ENCODE measurements around the gene ENOX1.
A peak's percentile ranks its signal among the peaks of the same experiment; 100 is the strongest.

ENOX1 gene

DNA sequence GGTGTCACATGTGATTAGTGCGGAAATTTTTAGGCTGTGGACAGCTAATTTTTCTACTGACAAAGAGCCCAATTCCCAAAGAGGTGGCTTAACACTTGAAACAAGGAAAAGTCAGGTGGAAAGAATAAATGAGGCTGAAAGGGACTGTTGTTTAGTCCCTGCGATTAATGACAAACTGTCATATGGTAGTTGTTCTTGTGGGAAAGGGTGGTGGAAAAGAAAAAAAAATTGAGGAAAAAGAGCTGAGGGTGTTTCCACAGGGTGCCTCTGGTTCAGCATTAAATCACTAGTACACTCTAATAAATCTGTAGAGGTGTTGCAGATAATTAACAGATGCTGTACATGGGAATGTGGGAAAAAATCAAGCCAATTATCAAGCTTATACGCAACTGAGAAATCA lies 462.6 kb downstream of the ENOX1 start:
- Histone ChIP-seq H3K4me2 (ENCODE audit: low read length) (no peak overlapping the region), H3K27ac (ENCODE audit: low read length) (no peak overlapping the region), H3K36me3 (replicated peaks; ENCODE audit: low read depth, low read length) (no peaks in the 10 kb centered on the region), H3K79me2 (ENCODE audit: low read length) (no peaks in the 10 kb centered on the region), H3K4me1 (ENCODE audit: low read length) (peaks cover 9% of the 10 kb centered on the region), H2AFZ (ENCODE audit: low read depth, low read length) (no peak overlapping the region), H3K9me3 (ENCODE audit: insufficient read depth, low read length) (no peaks in the 10 kb centered on the region), H3K4me3 (ENCODE audit: low read length) (no peak overlapping the region), H3K9ac (ENCODE audit: low read length) (no peak overlapping the region), H4K20me1 (ENCODE audit: insufficient read depth, low read length) (no peaks in the 10 kb centered on the region), H3K27me3 (ENCODE audit: low read depth, low read length) (peaks cover 3% of the 10 kb centered on the region; the same call in 1 of the 2 replicates)
- no peak for TF ChIP-seq CTCF (IDR thresholded peaks at IDR 0.05; ENCODE audit: low read depth, low read length)
- no peak for TF ChIP-seq EZH2phosphoT487 (IDR thresholded peaks at IDR 0.05; ENCODE audit: low read depth)

- H3K9me3 ChIP-seq (ENCODE audit: insufficient read depth, low read length): no peaks in the 10 kb centered on the region
- no peaks in the 10 kb centered on the region for H3K36me3 ChIP-seq (replicated peaks; ENCODE audit: low read depth, low read length)
- no peaks in the 10 kb centered on the region for H4K20me1 ChIP-seq (ENCODE audit: insufficient read depth, low read length)
- H2AFZ ChIP-seq (ENCODE audit: low read depth, low read length): no peak overlapping the region
- H3K27me3 ChIP-seq (ENCODE audit: low read depth, low read length): peaks cover 3% of the 10 kb centered on the region; the same call in 1 of the 2 replicates
- H3K4me1 ChIP-seq (ENCODE audit: low read length): peaks cover 8% of the 10 kb centered on the region
- TF ChIP-seq CTCF (IDR thresholded peaks at IDR 0.05; ENCODE audit: low read depth, low read length) (no peak), EZH2phosphoT487 (IDR thresholded peaks at IDR 0.05; ENCODE audit: low read depth) (no peak)
- H3K4me3 ChIP-seq (ENCODE audit: low read length): no peak overlapping the region
- H3K27ac ChIP-seq (ENCODE audit: low read length): no peak overlapping the region
- no peak overlapping the region for H3K9ac ChIP-seq (ENCODE audit: low read length)
- H3K4me2 ChIP-seq (ENCODE audit: low read length): no peak overlapping the region
- H3K79me2 ChIP-seq (ENCODE audit: low read length): no peaks in the 10 kb centered on the region
Measured at GRCh38 chr13:43319617-43320444, 466.9 kb downstream of the ENOX1 start.

DNA sequence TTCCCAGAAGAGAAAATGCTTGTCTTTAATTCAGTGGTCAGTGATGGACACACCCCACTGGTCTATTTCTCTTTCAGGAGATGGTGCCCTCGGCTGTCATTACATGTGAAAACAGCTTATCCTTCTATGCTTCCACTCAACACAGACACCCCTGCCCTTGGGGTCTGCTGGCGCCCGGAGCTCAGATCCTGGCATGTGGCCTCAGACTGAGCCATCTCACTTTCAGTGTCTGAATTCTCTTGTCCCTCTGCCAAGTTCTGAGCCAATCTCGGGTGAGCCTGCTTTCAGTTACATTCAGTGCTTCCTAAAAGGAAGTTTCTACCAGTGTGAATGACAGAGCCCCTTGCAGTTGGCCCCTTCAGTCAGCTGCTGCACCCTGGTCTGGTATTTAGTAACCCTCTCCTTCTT lies 469.8 kb downstream of the ENOX1 start:
- Histone ChIP-seq H3K4me1 (ENCODE audit: low read length) (peaks cover 8% of the 10 kb centered on the region), H3K27me3 (ENCODE audit: low read depth, low read length) (peaks cover 3% of the 10 kb centered on the region; the same call in 1 of the 2 replicates), H2AFZ (ENCODE audit: low read depth, low read length) (peak overlapping the region; percentile 73), H3K9me3 (ENCODE audit: insufficient read depth, low read length) (no peaks in the 10 kb centered on the region), H3K9ac (ENCODE audit: low read length) (no peak overlapping the region), H3K79me2 (ENCODE audit: low read length) (no peaks in the 10 kb centered on the region), H3K4me3 (ENCODE audit: low read length) (0 out of 2 replicates have a peak overlapping the region, but pooled peaks have one; percentile 0), H4K20me1 (ENCODE audit: insufficient read depth, low read length) (no peaks in the 10 kb centered on the region), H3K36me3 (replicated peaks; ENCODE audit: low read depth, low read length) (no peaks in the 10 kb centered on the region), H3K4me2 (ENCODE audit: low read length) (peak overlapping the region; percentile 35), H3K27ac (ENCODE audit: low read length) (no peak overlapping the region)
- TF ChIP-seq EZH2phosphoT487 (IDR thresholded peaks at IDR 0.05; ENCODE audit: low read depth) (no peak), CTCF (IDR thresholded peaks at IDR 0.05; ENCODE audit: low read depth, low read length) (no peak)

DNA sequence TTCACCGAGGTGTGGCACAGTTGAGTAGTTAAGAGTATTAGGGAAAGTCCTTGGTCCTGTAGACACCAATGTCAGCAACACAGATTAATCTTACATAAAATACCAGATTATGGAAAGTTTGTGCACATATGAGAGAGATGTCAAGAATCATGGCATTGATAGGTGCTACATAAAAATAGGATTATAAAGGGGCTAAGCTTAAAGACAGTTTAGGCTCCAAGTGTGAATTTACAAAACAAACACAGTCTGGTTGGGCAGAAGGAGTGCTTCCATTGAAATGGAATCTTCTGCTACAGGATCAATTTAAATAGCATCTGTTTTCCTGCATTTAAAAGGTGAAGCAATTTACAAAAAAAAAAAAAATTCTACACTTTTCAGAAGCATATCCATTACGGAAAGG lies 470.5 kb downstream of the ENOX1 start:
- H3K27me3 ChIP-seq (ENCODE audit: low read depth, low read length): no peaks in the 10 kb centered on the region; the same call in 1 of the 2 replicates
- H3K9ac ChIP-seq (ENCODE audit: low read length): no peak overlapping the region
- H3K9me3 ChIP-seq (ENCODE audit: insufficient read depth, low read length): no peaks in the 10 kb centered on the region
- H2AFZ ChIP-seq (ENCODE audit: low read depth, low read length): no peak overlapping the region
- H3K36me3 ChIP-seq (replicated peaks; ENCODE audit: low read depth, low read length): no peaks in the 10 kb centered on the region
- H3K27ac ChIP-seq (ENCODE audit: low read length): no peak overlapping the region
- H3K79me2 ChIP-seq (ENCODE audit: low read length): no peaks in the 10 kb centered on the region
- H3K4me3 ChIP-seq (ENCODE audit: low read length): no peak overlapping the region
- no peaks in the 10 kb centered on the region for H4K20me1 ChIP-seq (ENCODE audit: insufficient read depth, low read length)
- no peak for TF ChIP-seq EZH2phosphoT487 (IDR thresholded peaks at IDR 0.05; ENCODE audit: low read depth)
- no peak for TF ChIP-seq CTCF (IDR thresholded peaks at IDR 0.05; ENCODE audit: low read depth, low read length)
- peaks cover 8% of the 10 kb centered on the region for H3K4me1 ChIP-seq (ENCODE audit: low read length)
- no peak overlapping the region for H3K4me2 ChIP-seq (ENCODE audit: low read length)
